Measurements from ENCODE around the gene LYSMD1.

The LYSMD1 gene

DNA sequence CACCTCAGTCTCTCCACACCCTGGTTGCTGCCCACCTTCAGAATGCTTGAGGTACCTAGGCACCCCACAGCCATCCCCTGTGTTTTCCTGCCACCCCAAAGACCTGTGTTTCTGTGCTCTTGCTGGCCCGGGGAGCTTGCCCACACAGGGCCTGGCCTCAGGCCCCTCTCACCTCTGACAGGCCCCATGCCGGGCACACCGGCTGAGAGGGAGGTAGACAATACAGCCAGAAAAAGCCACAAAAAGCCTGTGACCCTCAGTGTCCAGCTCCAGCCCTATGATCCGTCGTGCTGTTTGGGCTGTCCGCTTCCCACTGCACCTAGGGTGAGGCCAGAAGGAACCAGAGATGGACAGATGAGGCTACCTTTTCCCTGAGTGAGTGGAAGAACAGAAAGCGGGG lies 30.7 kb downstream of the LYSMD1 start:
- Histone ChIP-seq H3K27ac (replicated peaks) (no peak overlapping the region), H3K27me3 (ENCODE audit: insufficient read depth, poor library complexity, severe bottlenecking) (peaks cover 3% of the 10 kb centered on the region), H3K4me3 (replicated peaks; ENCODE audit: insufficient read depth, low read length) (no peak overlapping the region)
- TF ChIP-seq GABPA (IDR thresholded peaks at IDR 0.05; ENCODE audit: low read depth) (no peak), POLR2AphosphoS5 (IDR thresholded peaks at IDR 0.05; ENCODE audit: low read depth) (no peak), SPI1 (IDR thresholded peaks at IDR 0.05; ENCODE audit: borderline replicate concordance, low read depth) (no peak)
- TF ChIP-seq, protein P1, sequence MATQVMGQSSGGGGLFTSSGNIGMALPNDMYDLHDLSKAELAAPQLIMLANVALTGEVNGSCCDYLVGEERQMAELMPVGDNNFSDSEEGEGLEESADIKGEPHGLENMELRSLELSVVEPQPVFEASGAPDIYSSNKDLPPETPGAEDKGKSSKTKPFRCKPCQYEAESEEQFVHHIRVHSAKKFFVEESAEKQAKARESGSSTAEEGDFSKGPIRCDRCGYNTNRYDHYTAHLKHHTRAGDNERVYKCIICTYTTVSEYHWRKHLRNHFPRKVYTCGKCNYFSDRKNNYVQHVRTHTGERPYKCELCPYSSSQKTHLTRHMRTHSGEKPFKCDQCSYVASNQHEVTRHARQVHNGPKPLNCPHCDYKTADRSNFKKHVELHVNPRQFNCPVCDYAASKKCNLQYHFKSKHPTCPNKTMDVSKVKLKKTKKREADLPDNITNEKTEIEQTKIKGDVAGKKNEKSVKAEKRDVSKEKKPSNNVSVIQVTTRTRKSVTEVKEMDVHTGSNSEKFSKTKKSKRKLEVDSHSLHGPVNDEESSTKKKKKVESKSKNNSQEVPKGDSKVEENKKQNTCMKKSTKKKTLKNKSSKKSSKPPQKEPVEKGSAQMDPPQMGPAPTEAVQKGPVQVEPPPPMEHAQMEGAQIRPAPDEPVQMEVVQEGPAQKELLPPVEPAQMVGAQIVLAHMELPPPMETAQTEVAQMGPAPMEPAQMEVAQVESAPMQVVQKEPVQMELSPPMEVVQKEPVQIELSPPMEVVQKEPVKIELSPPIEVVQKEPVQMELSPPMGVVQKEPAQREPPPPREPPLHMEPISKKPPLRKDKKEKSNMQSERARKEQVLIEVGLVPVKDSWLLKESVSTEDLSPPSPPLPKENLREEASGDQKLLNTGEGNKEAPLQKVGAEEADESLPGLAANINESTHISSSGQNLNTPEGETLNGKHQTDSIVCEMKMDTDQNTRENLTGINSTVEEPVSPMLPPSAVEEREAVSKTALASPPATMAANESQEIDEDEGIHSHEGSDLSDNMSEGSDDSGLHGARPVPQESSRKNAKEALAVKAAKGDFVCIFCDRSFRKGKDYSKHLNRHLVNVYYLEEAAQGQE (IDR thresholded peaks at IDR 0.05; ENCODE audit: insufficient replicate concordance, low read depth), result no peak
- TF ChIP-seq, protein P2, sequence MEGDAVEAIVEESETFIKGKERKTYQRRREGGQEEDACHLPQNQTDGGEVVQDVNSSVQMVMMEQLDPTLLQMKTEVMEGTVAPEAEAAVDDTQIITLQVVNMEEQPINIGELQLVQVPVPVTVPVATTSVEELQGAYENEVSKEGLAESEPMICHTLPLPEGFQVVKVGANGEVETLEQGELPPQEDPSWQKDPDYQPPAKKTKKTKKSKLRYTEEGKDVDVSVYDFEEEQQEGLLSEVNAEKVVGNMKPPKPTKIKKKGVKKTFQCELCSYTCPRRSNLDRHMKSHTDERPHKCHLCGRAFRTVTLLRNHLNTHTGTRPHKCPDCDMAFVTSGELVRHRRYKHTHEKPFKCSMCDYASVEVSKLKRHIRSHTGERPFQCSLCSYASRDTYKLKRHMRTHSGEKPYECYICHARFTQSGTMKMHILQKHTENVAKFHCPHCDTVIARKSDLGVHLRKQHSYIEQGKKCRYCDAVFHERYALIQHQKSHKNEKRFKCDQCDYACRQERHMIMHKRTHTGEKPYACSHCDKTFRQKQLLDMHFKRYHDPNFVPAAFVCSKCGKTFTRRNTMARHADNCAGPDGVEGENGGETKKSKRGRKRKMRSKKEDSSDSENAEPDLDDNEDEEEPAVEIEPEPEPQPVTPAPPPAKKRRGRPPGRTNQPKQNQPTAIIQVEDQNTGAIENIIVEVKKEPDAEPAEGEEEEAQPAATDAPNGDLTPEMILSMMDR (IDR thresholded peaks at IDR 0.05; ENCODE audit: insufficient read depth, low read length), result no peak
- no peak for DNase-seq (ENCODE audit: low read depth in 1 of 2, low spot score in 1 of 2)

DNA sequence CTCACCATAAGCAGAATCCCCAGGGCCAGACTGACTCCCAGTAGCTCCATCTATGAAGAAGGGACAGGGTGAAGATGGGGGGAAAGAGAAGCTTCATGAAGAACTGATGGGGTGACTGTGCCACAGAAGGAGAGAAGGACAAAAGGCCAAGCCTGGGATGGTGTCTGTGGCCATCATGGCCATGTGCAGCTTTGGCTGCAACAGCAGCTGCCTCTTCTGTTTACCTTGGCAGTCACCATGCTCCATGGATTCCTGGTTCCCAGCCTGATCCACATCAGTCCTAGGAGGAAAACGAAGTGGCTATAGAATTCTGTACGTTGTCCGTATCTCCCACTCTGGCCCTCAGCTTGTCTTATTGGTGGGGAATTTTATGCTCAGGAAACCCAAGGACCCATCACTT lies 31.3 kb downstream of the LYSMD1 start:
- no peak for TF ChIP-seq SPI1 (IDR thresholded peaks at IDR 0.05; ENCODE audit: borderline replicate concordance, low read depth)
- TF ChIP-seq, protein P1 (IDR thresholded peaks at IDR 0.05; ENCODE audit: insufficient replicate concordance, low read depth), result no peak
- no peak for TF ChIP-seq POLR2AphosphoS5 (IDR thresholded peaks at IDR 0.05; ENCODE audit: low read depth)
- TF ChIP-seq GABPA (IDR thresholded peaks at IDR 0.05; ENCODE audit: low read depth), result no peak
- TF ChIP-seq, protein P2 (IDR thresholded peaks at IDR 0.05; ENCODE audit: insufficient read depth, low read length), result no peak

GRCh38 chr1:151133018-151133806 lies 32.5 kb downstream of the LYSMD1 start:
- Histone ChIP-seq H3K4me3 (replicated peaks; ENCODE audit: insufficient read depth, low read length) (no peak overlapping the region), H3K27me3 (ENCODE audit: insufficient read depth, poor library complexity, severe bottlenecking) (peaks cover 3% of the 10 kb centered on the region), H3K27ac (replicated peaks) (no peak overlapping the region)
- DNase-seq (ENCODE audit: low read depth in 1 of 2, low spot score in 1 of 2), result no peak
- TF ChIP-seq, protein P2 (IDR thresholded peaks at IDR 0.05; ENCODE audit: insufficient read depth, low read length), result no peak
- TF ChIP-seq GABPA (IDR thresholded peaks at IDR 0.05; ENCODE audit: low read depth), result no peak
- TF ChIP-seq, protein P1 (IDR thresholded peaks at IDR 0.05; ENCODE audit: insufficient replicate concordance, low read depth), result no peak
- TF ChIP-seq POLR2AphosphoS5 (IDR thresholded peaks at IDR 0.05; ENCODE audit: low read depth), result no peak

More for the DNA sequence above, 31.3 kb downstream of the LYSMD1 start:
- no peak overlapping the region for H3K4me3 ChIP-seq (replicated peaks; ENCODE audit: insufficient read depth, low read length)
- peaks cover 3% of the 10 kb centered on the region for H3K27me3 ChIP-seq (ENCODE audit: insufficient read depth, poor library complexity, severe bottlenecking)
- no peak overlapping the region for H3K27ac ChIP-seq (replicated peaks)
- no peak for DNase-seq (ENCODE audit: low read depth in 1 of 2, low spot score in 1 of 2)
